GM12878 (cell line): ENCODE data around the gene ARL15. TPM values are rescaled to one million over a fixed set of nuclear protein-coding genes. Genes with fewer than 3 reads are reported as not detected.

ENCODE experiments used
- ATAC-seq: fragments of 200-7000 bp; cut with Tn5 transposase; 3 replicates; pipeline ENCODE4 v1.9.1; 2020; ENCODE audit warnings: mild to moderate bottlenecking, moderate library complexity
- BruUV-seq: library from RNA; stranded (reverse); fragments of 400-500 nt; replicated peaks from 2 replicates; lab custom pipeline; 2021; lab: Mats Ljungman, UMichigan
- CTCF ChIA-PET: fragments of 300-600 bp; sonication (Branson Sonifier 250); formaldehyde crosslinking; extraction: SDS; loops from one replicate; lab custom pipeline; 2021; ENCODE audit warnings: inconsistent platforms; lab: Yijun Ruan, JAX
- POLR2A ChIA-PET: fragments of 350-600 bp; formaldehyde crosslinking; extraction: SDS; loops from one replicate; lab custom pipeline; 2021; ENCODE audit warnings: inconsistent platforms; lab: Charles Lee
- RAD21 ChIA-PET: fragments of 300-600 bp; sonication (Branson Sonifier 250); formaldehyde crosslinking; loops from one replicate; lab custom pipeline; 2023; ENCODE audit warnings: antibody characterized with exemption; ENCODE audit not compliant: unreplicated experiment; lab: Charles Lee
- SMC1A ChIA-PET: fragments of 300-600 bp; sonication (Branson Sonifier 250); formaldehyde crosslinking; loops from one replicate; lab custom pipeline; 2023; ENCODE audit not compliant: unreplicated experiment, uncharacterized antibody; lab: Charles Lee
- DNase-seq: peaks from one replicate; pipeline ENCODE4 v3.0.0-alpha.2; 2011; ENCODE audit warnings: low read depth, low spot score
- FAIRE-seq: peaks from 3 replicates; lab custom pipeline; 2011; peaks lifted over from hg19 to GRCh38; lab: Jason Lieb, UNC
- H2AFZ ChIP-seq: 2 replicates; pipeline ENCODE4 v1.6.0; 2011; ENCODE audit warnings: low read depth, low read length, control low read depth; ENCODE audit not compliant: control insufficient read depth
- H3K27ac ChIP-seq: 2 replicates; pipeline ENCODE4 v1.5.1; 2011; ENCODE audit warnings: control low read depth; ENCODE audit not compliant: control insufficient read depth, insufficient read depth
- H3K27me3 ChIP-seq, 2 experiments: replicated peaks in 1 of 2; 2 replicates each; pipeline versions ENCODE4 v1.6.0 to v1.6.1; 2011; ENCODE audit warnings: low read length in 1 of 2; ENCODE audit not compliant: control insufficient read depth in 2 of 2, insufficient read depth in 2 of 2
- H3K36me3 ChIP-seq, 2 experiments: 2 replicates each; pipeline ENCODE4 v1.5.1; 2011; ENCODE audit warnings: low read length in 1 of 2; ENCODE audit not compliant: control insufficient read depth in 2 of 2, insufficient read depth in 2 of 2
- H3K4me1 ChIP-seq: 2 replicates; pipeline ENCODE4 v1.6.1; 2011; ENCODE audit warnings: mild to moderate bottlenecking, low read length, moderate library complexity, mixed read lengths; ENCODE audit not compliant: control insufficient read depth, insufficient read depth
- H3K4me2 ChIP-seq: 2 replicates; pipeline ENCODE4 v1.6.0; 2011; ENCODE audit warnings: control low read depth; ENCODE audit not compliant: control insufficient read depth, insufficient read depth
- H3K4me3 ChIP-seq: fragments of 200-600 bp; sonication (generic); 2 replicates; pipeline ENCODE4 v1.5.1; 2016
- H3K79me2 ChIP-seq: 2 replicates; pipeline ENCODE4 v1.6.0; 2011; ENCODE audit warnings: low read length; ENCODE audit not compliant: control insufficient read depth, insufficient read depth
- H3K9ac ChIP-seq: 2 replicates; pipeline ENCODE4 v1.8.0; 2011; ENCODE audit warnings: low read length, control low read depth, mixed read lengths; ENCODE audit not compliant: control insufficient read depth, insufficient read depth
- H3K9me3 ChIP-seq: replicated peaks from 3 replicates; pipeline ENCODE4 v1.5.1; 2011; ENCODE audit warnings: mild to moderate bottlenecking, low read length; ENCODE audit not compliant: control insufficient read depth, insufficient read depth
- H4K20me1 ChIP-seq: 2 replicates; pipeline ENCODE4 v1.6.0; 2011; ENCODE audit not compliant: control insufficient read depth, insufficient read depth
- PAX8 ChIP-seq: fragments of 450-650 bp; IDR thresholded peaks from 2 replicates; pipeline ENCODE4 v1.6.1; 2017; ENCODE audit warnings: mild to moderate bottlenecking, moderate library complexity
- RB1 ChIP-seq: fragments of 450-650 bp; formaldehyde crosslinking; IDR thresholded peaks from 2 replicates; pipeline ENCODE4 v1.6.1; 2017; ENCODE audit warnings: mild to moderate bottlenecking, borderline replicate concordance
- RUNX3 ChIP-seq: IDR thresholded peaks from 2 replicates; pipeline ENCODE4 v1.6.1; 2012; ENCODE audit warnings: low read length, inconsistent platforms
- SREBF2 ChIP-seq: IDR thresholded peaks from 2 replicates; pipeline ENCODE4 v1.6.1; 2012; ENCODE audit warnings: mild to moderate bottlenecking, low read length
- TCF3 ChIP-seq: IDR thresholded peaks from 2 replicates; pipeline ENCODE4 v1.6.1; 2012; ENCODE audit warnings: low read depth, mild to moderate bottlenecking, low read length, borderline replicate concordance; ENCODE audit not compliant: insufficient read depth
- ZZZ3 ChIP-seq: IDR thresholded peaks from 2 replicates; pipeline ENCODE4 v1.6.1; 2011; ENCODE audit warnings: low read depth; ENCODE audit not compliant: control insufficient read depth, insufficient read length
- WGBS: methylation state at CpG from one replicate; pipeline ENCODE4 v1.1.6; 2016; ENCODE audit warnings: low lambda C conversion rate; ENCODE audit not compliant: insufficient replicate concordance, insufficient coverage; ENCODE audit errors: missing lambda C conversion rate; 5-methylcytosine and 5-hydroxymethylcytosine counted together
- in situ Hi-C: fragments of 300-500 bp; cut with MboI; formaldehyde crosslinking; loops from 9 replicates; pipeline ENCODE4 v1.14.3; 2018; ENCODE audit warnings: mixed read lengths
- intact Hi-C: fragments of 100-400 bp; cut with micrococcal nuclease; formaldehyde crosslinking; loops from one replicate; pipeline ENCODE4 v1.14.2; 2022; ENCODE audit not compliant: unreplicated experiment
- polyA plus RNA-seq, 11 experiments: library from polyadenylated mRNA; depleted of rRNA in 4 of 11; unstranded in 6 of 11; stranded (reverse) in 5 of 11; fragments of >200 nt; fragmentation: Nextera tagmentation in 4 of 11; fragmentation: Illumina TruSeq in 1 of 11; extraction: Ambion mirVana in 4 of 11; extraction: Trizol in 1 of 11; gene quantifications; 1 replicate in 1 of 11; 2 replicates in 10 of 11; pipeline versions ENCODE4 v1.2.1 to v1.2.3, GENCODE V29; 2011 to 2016; ENCODE audit warnings: inconsistent platforms in 2 of 11, missing spikeins in 2 of 11, low read depth in 1 of 11
- total RNA-seq, 4 experiments: library from RNA; depleted of rRNA in 3 of 4; stranded (reverse); fragments of >200 nt in 3 of 4; fragmentation: Illumina TruSeq in 1 of 4; extraction: Trizol in 1 of 4; gene quantifications; 2 replicates each; pipeline versions ENCODE4 v1.2.1 to v1.2.3, GENCODE V29; 2013 to 2021
- TF ChIP-seq, protein P1 (sequence below): fragments of 450-650 bp; IDR thresholded peaks from 2 replicates; pipeline ENCODE4 v1.6.1; 2017; ENCODE audit warnings: borderline replicate concordance
- TF ChIP-seq, protein P2 (sequence below): IDR thresholded peaks from 2 replicates; pipeline ENCODE4 v1.6.1; 2011; ENCODE audit warnings: borderline replicate concordance, low read depth, mild to moderate bottlenecking, moderate library complexity, mixed read lengths, low read length; ENCODE audit not compliant: insufficient read depth; ENCODE audit errors: extremely low read length
- TF ChIP-seq, protein P3 (sequence below): fragments of 450-650 bp; IDR thresholded peaks from 2 replicates; pipeline ENCODE4 v1.6.1; 2018; ENCODE audit warnings: mild to moderate bottlenecking, low read depth, moderate library complexity; ENCODE audit not compliant: partially characterized antibody

ARL15 gene
- total and polyA plus RNA-seq, 10 of the 15 experiments (the other 5 are each of a cell fraction or from before 2014, with no cell fraction given): 3.6 to 11.0 (median 7.7) TPM

DNA sequence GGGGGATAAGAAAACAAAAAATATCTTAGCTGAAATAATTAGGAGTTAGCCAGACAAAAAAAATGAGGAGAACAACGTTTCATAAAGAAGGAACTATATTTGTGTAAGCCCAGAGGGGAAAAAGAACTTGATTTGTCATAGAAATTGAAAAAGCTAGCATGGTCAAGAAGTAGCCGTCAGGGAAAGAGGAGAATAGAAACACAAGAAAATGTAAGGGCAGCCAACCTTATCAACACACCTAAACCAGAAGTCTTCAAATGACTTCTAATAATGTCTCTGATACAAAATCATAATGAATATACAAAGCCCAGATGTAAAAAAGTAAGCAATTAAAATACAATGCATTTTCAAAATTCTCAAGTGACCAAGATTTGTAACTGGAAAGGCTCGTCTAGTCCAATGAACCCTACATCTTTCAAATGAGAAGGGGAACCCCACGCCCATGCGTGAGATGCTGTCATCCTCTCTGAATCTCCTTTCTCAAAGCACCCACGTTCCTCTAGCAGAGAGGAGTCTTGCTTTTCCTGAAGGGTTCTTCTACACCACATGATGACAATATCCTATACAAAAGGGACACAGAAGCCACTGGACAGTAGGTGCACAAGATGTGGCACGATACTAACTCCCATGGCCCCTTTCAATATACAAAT is 103.7 kb downstream of the ARL15 start:
- ATAC-seq (peak; percentile 92), DNase-seq (no peak), FAIRE-seq (no peak)
- RAD21 ChIA-PET: no interaction called here
- Histone ChIP-seq H3K36me3 (no peaks in the 10 kb centered on the region), H3K27ac (peak overlapping the region; percentile 14; the same call in 1 of the 2 replicates), H2AFZ (no peak overlapping the region), H4K20me1 (no peaks in the 10 kb centered on the region), H3K79me2 (no peaks in the 10 kb centered on the region), H3K4me3 (0 out of 2 replicates have a peak overlapping the region, but pooled peaks have one; percentile 8), H3K27me3 (no peaks in the 10 kb centered on the region), H3K4me1 (no peaks in the 10 kb centered on the region), H3K9me3 (no peaks in the 10 kb centered on the region; the same call in 2 of the 3 replicates), H3K9ac (no peak overlapping the region), H3K4me2 (peak overlapping the region; percentile 54)
- CTCF ChIA-PET: interaction anchor here (1.1 to 1.8 kb wide), 3 partner anchors 28 to 950 kb away, joined by 3 to 5 read pairs (median 3); no protein-coding TSS in a partner anchor
- BruUV-seq: no TSS peak
- in situ Hi-C loops: no loop called here
- SMC1A ChIA-PET: interaction anchor here (0.6 kb wide), 1 partner anchor 13 kb away, joined by 3 read pairs; no protein-coding TSS in a partner anchor
- TF ChIP-seq RUNX3 (peak; percentile 7; the same call in 1 of the 2 replicates), RB1 (no peak)
- POLR2A ChIA-PET: no interaction called here
- intact Hi-C loops: no loop called here
- 31% methylated on average over 7 of the region's 7 CpGs for WGBS

DNA sequence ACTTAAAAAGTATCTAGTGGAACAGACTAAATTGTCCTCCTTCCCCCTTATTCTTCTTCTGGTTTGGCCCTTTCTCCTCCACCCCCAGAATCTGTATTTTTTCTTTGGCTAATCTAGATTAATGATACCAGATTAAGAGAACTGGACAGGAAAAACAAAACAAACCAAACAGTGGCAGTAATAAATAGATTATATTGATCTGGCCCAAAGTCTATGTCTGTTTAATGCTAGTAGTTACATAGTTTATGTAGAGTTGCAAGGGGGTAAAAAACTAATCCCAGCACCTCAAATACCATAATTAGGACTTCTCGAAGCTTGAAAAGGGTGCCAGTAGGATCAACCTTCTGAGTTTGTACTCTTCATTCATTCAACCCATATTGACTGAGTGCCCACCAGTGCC is 104.5 kb downstream of the ARL15 start:
- H3K36me3 ChIP-seq: no peaks in the 10 kb centered on the region
- ATAC-seq: no peak
- TF ChIP-seq TCF3 (no peak), SREBF2 (no peak), PAX8 (no peak), ZZZ3 (no peak)
- TF ChIP-seq, protein P1, sequence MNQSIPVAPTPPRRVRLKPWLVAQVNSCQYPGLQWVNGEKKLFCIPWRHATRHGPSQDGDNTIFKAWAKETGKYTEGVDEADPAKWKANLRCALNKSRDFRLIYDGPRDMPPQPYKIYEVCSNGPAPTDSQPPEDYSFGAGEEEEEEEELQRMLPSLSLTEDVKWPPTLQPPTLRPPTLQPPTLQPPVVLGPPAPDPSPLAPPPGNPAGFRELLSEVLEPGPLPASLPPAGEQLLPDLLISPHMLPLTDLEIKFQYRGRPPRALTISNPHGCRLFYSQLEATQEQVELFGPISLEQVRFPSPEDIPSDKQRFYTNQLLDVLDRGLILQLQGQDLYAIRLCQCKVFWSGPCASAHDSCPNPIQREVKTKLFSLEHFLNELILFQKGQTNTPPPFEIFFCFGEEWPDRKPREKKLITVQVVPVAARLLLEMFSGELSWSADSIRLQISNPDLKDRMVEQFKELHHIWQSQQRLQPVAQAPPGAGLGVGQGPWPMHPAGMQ: no peak
- TF ChIP-seq, protein P2, sequence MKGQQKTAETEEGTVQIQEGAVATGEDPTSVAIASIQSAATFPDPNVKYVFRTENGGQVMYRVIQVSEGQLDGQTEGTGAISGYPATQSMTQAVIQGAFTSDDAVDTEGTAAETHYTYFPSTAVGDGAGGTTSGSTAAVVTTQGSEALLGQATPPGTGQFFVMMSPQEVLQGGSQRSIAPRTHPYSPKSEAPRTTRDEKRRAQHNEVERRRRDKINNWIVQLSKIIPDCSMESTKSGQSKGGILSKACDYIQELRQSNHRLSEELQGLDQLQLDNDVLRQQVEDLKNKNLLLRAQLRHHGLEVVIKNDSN: no peak
- TF ChIP-seq, protein P3, sequence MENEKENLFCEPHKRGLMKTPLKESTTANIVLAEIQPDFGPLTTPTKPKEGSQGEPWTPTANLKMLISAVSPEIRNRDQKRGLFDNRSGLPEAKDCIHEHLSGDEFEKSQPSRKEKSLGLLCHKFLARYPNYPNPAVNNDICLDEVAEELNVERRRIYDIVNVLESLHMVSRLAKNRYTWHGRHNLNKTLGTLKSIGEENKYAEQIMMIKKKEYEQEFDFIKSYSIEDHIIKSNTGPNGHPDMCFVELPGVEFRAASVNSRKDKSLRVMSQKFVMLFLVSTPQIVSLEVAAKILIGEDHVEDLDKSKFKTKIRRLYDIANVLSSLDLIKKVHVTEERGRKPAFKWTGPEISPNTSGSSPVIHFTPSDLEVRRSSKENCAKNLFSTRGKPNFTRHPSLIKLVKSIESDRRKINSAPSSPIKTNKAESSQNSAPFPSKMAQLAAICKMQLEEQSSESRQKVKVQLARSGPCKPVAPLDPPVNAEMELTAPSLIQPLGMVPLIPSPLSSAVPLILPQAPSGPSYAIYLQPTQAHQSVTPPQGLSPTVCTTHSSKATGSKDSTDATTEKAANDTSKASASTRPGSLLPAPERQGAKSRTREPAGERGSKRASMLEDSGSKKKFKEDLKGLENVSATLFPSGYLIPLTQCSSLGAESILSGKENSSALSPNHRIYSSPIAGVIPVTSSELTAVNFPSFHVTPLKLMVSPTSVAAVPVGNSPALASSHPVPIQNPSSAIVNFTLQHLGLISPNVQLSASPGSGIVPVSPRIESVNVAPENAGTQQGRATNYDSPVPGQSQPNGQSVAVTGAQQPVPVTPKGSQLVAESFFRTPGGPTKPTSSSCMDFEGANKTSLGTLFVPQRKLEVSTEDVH: no peak

More for the DNA sequence above, 104.5 kb downstream of the ARL15 start:
- H3K27me3 ChIP-seq: no peaks in the 10 kb centered on the region
- no peak overlapping the region for H3K4me3 ChIP-seq
- no peak overlapping the region for H3K4me2 ChIP-seq
- intact Hi-C loops (no loop called here), in situ Hi-C loops (no loop called here)
- FAIRE-seq (no peak), DNase-seq (no peak)
- H3K9ac ChIP-seq: no peak overlapping the region
- no peak overlapping the region for H2AFZ ChIP-seq
- H4K20me1 ChIP-seq: no peaks in the 10 kb centered on the region
- no peaks in the 10 kb centered on the region for H3K79me2 ChIP-seq
- no TSS peak for BruUV-seq
- H3K4me1 ChIP-seq: no peaks in the 10 kb centered on the region
- WGBS: 80% methylated on average over 1 of the region's 1 CpG
- ChIA-PET POLR2A (no interaction called here), CTCF (interaction anchor here (1.5 to 1.8 kb wide), 2 partner anchors 28 to 53 kb away, joined by 3 to 5 read pairs; no protein-coding TSS in a partner anchor), SMC1A (interaction anchor here (0.6 kb wide), 1 partner anchor 12 kb away, joined by 3 read pairs; no protein-coding TSS in a partner anchor), RAD21 (no interaction called here)
- peak overlapping the region; percentile 14; the same call in 1 of the 2 replicates for H3K27ac ChIP-seq
- H3K9me3 ChIP-seq: no peaks in the 10 kb centered on the region; the same call in 2 of the 3 replicates
